Measurements from ENCODE around the gene ANKRD22.

Gene ANKRD22

GRCh38 chr10:88835096-88835909, 16.3 kb downstream of the ANKRD22 start:
- peak; percentile 79 for DNase-seq (ENCODE audit: low spot score)

- DNase-seq (ENCODE audit: low spot score) = no peak
Measured at GRCh38 chr10:88833723-88834122, 17.9 kb downstream of the ANKRD22 start.

GRCh38 chr10:88833156-88833555, 18.5 kb downstream of the ANKRD22 start:
- DNase-seq (ENCODE audit: low spot score) = no peak

- no peak for DNase-seq (ENCODE audit: low spot score)
Measured at GRCh38 chr10:88832376-88832775, 19.3 kb downstream of the ANKRD22 start.

- DNase-seq (ENCODE audit: low spot score) = no peak
Measured at GRCh38 chr10:88831709-88832108, 19.9 kb downstream of the ANKRD22 start.

- no peak for DNase-seq (ENCODE audit: low spot score)
Measured at GRCh38 chr10:88830643-88831268, 20.9 kb downstream of the ANKRD22 start.

GRCh38 chr10:88828310-88828709, 23.3 kb downstream of the ANKRD22 start:
- DNase-seq (ENCODE audit: low spot score) = no peak

- no peak for DNase-seq (ENCODE audit: low spot score)
Measured at GRCh38 chr10:88827671-88828070, 24.0 kb downstream of the ANKRD22 start.

- DNase-seq (ENCODE audit: low spot score) = no peak
Measured at GRCh38 chr10:88826388-88826787, 25.3 kb downstream of the ANKRD22 start.

GRCh38 chr10:88820748-88821401, 30.8 kb downstream of the ANKRD22 start:
- DNase-seq (ENCODE audit: low spot score) = no peak

GRCh38 chr10:88819290-88819689, 32.4 kb downstream of the ANKRD22 start:
- no peak for DNase-seq (ENCODE audit: low spot score)

- DNase-seq (ENCODE audit: low spot score) = no peak
Measured at GRCh38 chr10:88813200-88813599, 38.4 kb downstream of the ANKRD22 start.

- peak; percentile 52 for DNase-seq (ENCODE audit: low spot score)
Measured at GRCh38 chr10:88810196-88810961, 41.3 kb downstream of the ANKRD22 start.

GRCh38 chr10:88809621-88810020, 42.0 kb downstream of the ANKRD22 start:
- DNase-seq (ENCODE audit: low spot score) = no peak

GRCh38 chr10:88805924-88806323, 45.7 kb downstream of the ANKRD22 start:
- DNase-seq (ENCODE audit: low spot score) = no peak

GRCh38 chr10:88805361-88805760, 46.3 kb downstream of the ANKRD22 start:
- DNase-seq (ENCODE audit: low spot score) = no peak

- DNase-seq (ENCODE audit: low spot score) = no peak
Measured at GRCh38 chr10:88804083-88804812, 47.4 kb downstream of the ANKRD22 start.

- no peak for DNase-seq (ENCODE audit: low spot score)
Measured at GRCh38 chr10:88803641-88804040, 48.0 kb downstream of the ANKRD22 start.

- DNase-seq (ENCODE audit: low spot score) = no peak
Measured at GRCh38 chr10:88802523-88803285, 48.9 kb downstream of the ANKRD22 start, which contains the start of gene LIPM. TSS of gene LIPM (plus strand) at chr10:88802730. CDS start at chr10:88802897, 167 bp downstream.

All from AG08396 (cell line).